Skeletal muscle tissue (tissue), 4 donors: ENCODE results near the gene MAP1S. TPM values are rescaled to one million over a fixed set of nuclear protein-coding genes. Genes with fewer than 3 reads are reported as not detected.

Experiments used
- H3K27ac ChIP-seq: one replicate; pipeline ENCODE4 v1.7.0; 2013; ENCODE audit warnings: mild to moderate bottlenecking, low read depth, low read length, inconsistent platforms
- H3K27me3 ChIP-seq, 3 donors: one replicate each; pipeline ENCODE4 v1.7.0; 2013; ENCODE audit warnings: low read length in 3 of 3; ENCODE audit not compliant: control insufficient read depth in 3 of 3, insufficient read depth in 3 of 3
- H3K36me3 ChIP-seq, 3 donors: one replicate each; pipeline ENCODE4 v1.7.0; 2013; ENCODE audit warnings: low read length in 3 of 3; ENCODE audit not compliant: control insufficient read depth in 3 of 3, insufficient read depth in 3 of 3
- H3K4me1 ChIP-seq, 3 donors: one replicate each; pipeline ENCODE4 v1.7.0; 2013; ENCODE audit warnings: low read length in 3 of 3, mild to moderate bottlenecking in 3 of 3; ENCODE audit not compliant: control insufficient read depth in 3 of 3, insufficient read depth in 3 of 3
- H3K4me3 ChIP-seq, 3 donors: one replicate each; pipeline ENCODE4 v1.7.0; 2013; ENCODE audit warnings: low read length in 3 of 3
- H3K9ac ChIP-seq, 3 donors: one replicate each; pipeline ENCODE4 v1.7.0; 2013; ENCODE audit warnings: low read length in 3 of 3, mild to moderate bottlenecking in 3 of 3, moderate library complexity in 2 of 3, low read depth in 1 of 3
- H3K9me3 ChIP-seq, 3 donors: one replicate each; pipeline ENCODE4 v1.7.0; 2013; ENCODE audit warnings: low read length in 3 of 3; ENCODE audit not compliant: control insufficient read depth in 3 of 3
- total RNA-seq: library from RNA; depleted of rRNA; stranded (reverse); fragments of >200 nt; gene quantifications from one replicate; pipeline ENCODE4 v1.2.3, GENCODE V29; 2014
- donor health status: Osteomylitis.

Gene MAP1S, protein sequence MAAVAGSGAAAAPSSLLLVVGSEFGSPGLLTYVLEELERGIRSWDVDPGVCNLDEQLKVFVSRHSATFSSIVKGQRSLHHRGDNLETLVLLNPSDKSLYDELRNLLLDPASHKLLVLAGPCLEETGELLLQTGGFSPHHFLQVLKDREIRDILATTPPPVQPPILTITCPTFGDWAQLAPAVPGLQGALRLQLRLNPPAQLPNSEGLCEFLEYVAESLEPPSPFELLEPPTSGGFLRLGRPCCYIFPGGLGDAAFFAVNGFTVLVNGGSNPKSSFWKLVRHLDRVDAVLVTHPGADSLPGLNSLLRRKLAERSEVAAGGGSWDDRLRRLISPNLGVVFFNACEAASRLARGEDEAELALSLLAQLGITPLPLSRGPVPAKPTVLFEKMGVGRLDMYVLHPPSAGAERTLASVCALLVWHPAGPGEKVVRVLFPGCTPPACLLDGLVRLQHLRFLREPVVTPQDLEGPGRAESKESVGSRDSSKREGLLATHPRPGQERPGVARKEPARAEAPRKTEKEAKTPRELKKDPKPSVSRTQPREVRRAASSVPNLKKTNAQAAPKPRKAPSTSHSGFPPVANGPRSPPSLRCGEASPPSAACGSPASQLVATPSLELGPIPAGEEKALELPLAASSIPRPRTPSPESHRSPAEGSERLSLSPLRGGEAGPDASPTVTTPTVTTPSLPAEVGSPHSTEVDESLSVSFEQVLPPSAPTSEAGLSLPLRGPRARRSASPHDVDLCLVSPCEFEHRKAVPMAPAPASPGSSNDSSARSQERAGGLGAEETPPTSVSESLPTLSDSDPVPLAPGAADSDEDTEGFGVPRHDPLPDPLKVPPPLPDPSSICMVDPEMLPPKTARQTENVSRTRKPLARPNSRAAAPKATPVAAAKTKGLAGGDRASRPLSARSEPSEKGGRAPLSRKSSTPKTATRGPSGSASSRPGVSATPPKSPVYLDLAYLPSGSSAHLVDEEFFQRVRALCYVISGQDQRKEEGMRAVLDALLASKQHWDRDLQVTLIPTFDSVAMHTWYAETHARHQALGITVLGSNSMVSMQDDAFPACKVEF
- total RNA-seq, result 25.6 TPM

DNA sequence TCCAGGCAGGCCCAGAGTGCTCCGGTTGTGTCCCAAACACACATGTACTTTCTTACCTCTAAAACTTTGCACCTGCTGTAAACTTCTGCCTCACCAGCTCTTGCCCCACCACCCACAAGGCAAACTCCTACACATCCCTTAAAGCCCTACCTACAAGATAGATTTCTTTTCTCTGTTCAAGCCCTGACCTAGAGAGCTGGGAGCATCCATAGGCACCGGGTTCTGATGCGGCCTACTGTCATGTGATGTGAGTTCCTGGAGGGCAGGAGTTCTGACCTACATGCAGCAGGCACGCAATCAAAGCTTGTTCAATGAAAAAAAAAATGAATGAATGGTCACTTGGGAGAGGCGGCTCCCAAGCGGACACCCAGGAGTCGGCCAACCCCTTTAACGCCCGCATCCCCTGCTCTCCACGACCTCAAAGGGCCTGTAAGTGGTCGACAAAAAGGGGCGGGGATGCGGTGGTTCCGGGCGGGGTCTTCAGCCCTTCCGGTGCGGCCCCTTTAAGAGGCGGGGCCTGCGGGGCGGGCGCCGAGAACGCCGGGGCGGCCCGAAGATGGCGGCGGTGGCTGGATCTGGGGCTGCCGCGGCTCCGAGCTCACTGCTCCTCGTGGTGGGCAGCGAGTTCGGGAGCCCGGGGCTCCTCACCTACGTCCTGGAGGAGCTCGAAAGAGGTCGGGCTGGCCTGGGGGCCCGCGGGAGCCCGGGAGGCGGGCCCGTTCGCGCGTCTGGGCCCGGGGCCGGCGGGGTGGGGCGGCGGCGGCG is at the start of gene MAP1S:
Gene MAP1S (plus strand): TSS at position 534 of the 765 bp plus-strand sequence. CDS start 23 bp downstream, at position 557.
- Histone ChIP-seq H3K9me3 (no peaks in the 10 kb centered on the region), H3K27me3 (no peaks in the 10 kb centered on the region), H3K36me3 (peaks cover 5 to 11% (median 7%) of the 10 kb centered on the region in 3 donors), H3K4me1 (peaks cover 24 to 33% (median 28%) of the 10 kb centered on the region in 3 donors), H3K9ac (peak within 1 kb of the TSS; percentile 73 to 83 (median 78)), H3K4me3 (peak within 1 kb of the TSS; percentile 69 to 88 (median 85)), H3K27ac (no peak within 1 kb of the TSS)

DNA sequence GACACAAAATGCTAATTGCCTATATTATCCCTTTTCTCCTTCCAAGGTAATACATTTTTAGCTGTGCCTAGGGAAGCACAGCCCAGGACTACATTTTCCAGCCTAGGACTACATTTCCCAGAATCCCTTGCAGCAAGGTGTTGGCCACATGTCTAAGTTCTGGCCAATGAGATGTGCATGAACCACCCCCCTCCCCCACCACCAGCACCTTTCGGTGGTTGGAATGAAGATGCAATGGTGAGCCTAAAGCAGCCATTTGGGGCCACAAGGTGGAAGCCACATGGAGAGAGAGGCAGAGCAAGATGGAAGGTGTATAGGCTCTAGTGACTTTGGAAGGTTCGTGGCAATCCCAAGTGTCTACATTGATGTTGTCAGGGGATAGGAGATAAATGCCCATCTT is 47.4 kb upstream of the MAP1S start:
- peaks cover 0 to 3% (median 0%) of the 10 kb centered on the region in 3 donors for H3K9me3 ChIP-seq
- H3K27me3 ChIP-seq, result peaks cover 10 to 12% (median 10%) of the 10 kb centered on the region in 3 donors
- H3K4me1 ChIP-seq, result no peaks in the 10 kb centered on the region
- no peak overlapping the region for H3K27ac ChIP-seq
- no peak overlapping the region for H3K9ac ChIP-seq
- H3K36me3 ChIP-seq, result no peaks in the 10 kb centered on the region
- H3K4me3 ChIP-seq, result no peak overlapping the region

DNA sequence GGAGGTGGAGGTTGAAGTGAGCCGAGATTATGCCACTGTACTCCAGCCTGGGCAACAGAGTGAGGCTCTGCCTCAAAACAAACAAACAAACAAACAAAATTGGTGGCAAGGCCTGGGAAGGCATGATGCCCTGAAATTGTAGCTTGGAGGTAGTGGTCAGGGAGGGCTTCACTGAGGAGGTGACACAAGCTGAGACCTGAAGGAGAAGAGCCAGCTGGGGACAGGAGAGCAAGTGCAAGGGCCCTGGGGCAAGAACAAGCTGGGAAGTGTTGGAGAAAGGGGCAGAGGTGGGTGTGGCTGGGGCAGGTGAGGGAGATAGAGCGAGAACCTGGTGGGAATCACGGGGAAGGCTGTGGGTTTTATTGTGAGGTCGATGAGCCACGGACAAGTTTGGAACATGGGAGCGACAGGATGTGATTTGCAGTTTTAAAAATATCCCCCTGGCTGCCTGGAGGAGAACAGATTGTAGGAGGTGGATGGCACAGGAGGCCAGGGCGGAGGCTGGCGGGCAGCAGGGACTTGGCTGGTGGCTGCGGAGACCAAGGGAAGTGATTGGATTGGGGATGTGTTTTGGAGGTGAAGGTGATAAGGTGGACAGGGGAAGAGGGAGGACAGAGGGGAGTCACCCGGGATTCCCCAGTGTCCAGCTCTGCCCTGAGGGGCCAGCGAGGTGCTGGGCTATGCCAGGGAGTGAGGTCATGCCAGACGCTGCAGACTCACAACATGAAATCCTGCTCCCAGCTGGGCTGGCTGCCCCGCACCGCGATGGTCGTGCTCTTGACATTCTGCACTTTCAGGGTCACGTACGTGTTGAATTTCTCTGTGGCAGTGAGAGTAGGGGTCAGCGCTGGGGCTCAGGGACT is 45.1 kb upstream of the MAP1S start:
- H3K27ac ChIP-seq, result no peak overlapping the region

DNA sequence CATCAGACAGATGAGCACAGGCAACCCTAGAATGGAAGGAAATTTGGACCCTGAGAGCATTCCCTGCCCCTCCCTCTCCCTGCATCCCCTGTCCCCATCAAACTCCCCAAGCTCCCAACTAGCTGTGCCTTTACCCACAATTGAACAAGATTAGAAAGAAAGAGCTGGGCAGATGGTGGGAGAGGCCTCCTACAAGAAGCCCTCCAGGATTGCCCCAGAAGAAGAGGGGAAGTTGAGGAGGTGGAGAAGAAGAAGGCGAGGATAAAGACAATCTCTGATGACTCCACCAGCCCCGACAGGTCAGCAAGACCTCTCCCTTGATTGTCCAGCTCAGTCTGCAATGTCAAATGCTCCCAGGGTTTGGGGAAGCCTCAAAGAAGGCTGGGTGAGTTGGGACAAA is 43.0 kb upstream of the MAP1S start:
- H3K9me3 ChIP-seq, result peaks cover 0 to 3% (median 0%) of the 10 kb centered on the region in 3 donors
- peaks cover 16 to 18% (median 16%) of the 10 kb centered on the region in 3 donors for H3K27me3 ChIP-seq

More for the DNA sequence above, 45.1 kb upstream of the MAP1S start:
- no peaks in the 10 kb centered on the region for H3K4me1 ChIP-seq
- H3K9me3 ChIP-seq, result peaks cover 0 to 3% (median 0%) of the 10 kb centered on the region in 3 donors
- H3K27me3 ChIP-seq, result peaks cover 12 to 13% (median 12%) of the 10 kb centered on the region in 3 donors
- no peak overlapping the region for H3K9ac ChIP-seq
- no peak overlapping the region for H3K4me3 ChIP-seq
- no peaks in the 10 kb centered on the region for H3K36me3 ChIP-seq

DNA sequence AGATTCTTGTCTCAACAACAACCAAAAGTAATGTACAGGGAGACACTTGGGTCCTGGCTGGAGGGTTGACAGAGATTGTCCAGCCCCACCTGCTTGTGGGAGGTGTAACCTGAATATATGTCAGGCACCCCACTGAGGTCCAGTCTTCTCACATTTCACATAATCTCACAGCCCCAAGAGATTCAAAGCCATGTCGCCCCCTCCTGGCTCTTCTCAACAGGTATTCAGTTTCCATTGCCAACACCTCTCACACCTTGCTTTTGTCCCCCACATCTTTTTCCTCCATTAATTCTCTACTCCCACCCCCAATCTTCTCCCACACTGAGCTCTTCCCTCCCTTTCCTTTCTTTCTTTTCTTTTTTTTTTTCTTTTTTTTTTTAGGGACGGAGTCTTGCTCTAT is 42.3 kb upstream of the MAP1S start:
- no peaks in the 10 kb centered on the region for H3K36me3 ChIP-seq
- no peak overlapping the region for H3K27ac ChIP-seq
- H3K4me3 ChIP-seq, result no peak overlapping the region
- no peak overlapping the region for H3K9ac ChIP-seq
- no peaks in the 10 kb centered on the region for H3K9me3 ChIP-seq
- peaks cover 16 to 19% (median 18%) of the 10 kb centered on the region in 3 donors for H3K27me3 ChIP-seq
- H3K4me1 ChIP-seq, result peaks cover 6 to 11% (median 8%) of the 10 kb centered on the region in 3 donors

More for the DNA sequence above, 43.0 kb upstream of the MAP1S start:
- Histone ChIP-seq H3K27ac (no peak overlapping the region), H3K36me3 (no peaks in the 10 kb centered on the region), H3K9ac (no peak overlapping the region), H3K4me1 (peaks cover 6 to 11% (median 8%) of the 10 kb centered on the region in 3 donors), H3K4me3 (no peak overlapping the region)

DNA sequence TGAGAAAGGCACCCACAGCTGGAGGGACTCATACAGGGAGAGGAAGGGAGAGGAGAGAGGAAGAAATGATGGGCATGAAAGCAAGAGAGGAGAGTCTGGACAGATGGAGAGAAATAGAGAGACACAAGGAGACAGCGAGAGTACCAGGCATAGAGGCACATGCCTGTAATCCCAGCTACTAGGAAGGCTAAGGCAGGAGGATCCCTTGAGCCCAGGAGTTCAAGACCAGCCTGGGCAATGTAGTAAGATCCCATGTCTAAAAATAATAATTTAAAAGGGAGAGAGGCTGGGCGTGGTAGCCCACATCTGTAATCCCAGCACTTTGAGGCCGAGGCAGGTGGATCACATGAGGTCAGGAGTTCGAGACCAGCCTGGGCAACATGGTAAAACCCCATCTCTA is 40.4 kb upstream of the MAP1S start:
- Histone ChIP-seq H3K4me3 (no peak overlapping the region), H3K9ac (no peak overlapping the region), H3K27me3 (peaks cover 15 to 21% (median 18%) of the 10 kb centered on the region in 3 donors), H3K36me3 (no peaks in the 10 kb centered on the region), H3K27ac (no peak overlapping the region), H3K9me3 (no peaks in the 10 kb centered on the region), H3K4me1 (peaks cover 6 to 11% (median 8%) of the 10 kb centered on the region in 3 donors)

DNA sequence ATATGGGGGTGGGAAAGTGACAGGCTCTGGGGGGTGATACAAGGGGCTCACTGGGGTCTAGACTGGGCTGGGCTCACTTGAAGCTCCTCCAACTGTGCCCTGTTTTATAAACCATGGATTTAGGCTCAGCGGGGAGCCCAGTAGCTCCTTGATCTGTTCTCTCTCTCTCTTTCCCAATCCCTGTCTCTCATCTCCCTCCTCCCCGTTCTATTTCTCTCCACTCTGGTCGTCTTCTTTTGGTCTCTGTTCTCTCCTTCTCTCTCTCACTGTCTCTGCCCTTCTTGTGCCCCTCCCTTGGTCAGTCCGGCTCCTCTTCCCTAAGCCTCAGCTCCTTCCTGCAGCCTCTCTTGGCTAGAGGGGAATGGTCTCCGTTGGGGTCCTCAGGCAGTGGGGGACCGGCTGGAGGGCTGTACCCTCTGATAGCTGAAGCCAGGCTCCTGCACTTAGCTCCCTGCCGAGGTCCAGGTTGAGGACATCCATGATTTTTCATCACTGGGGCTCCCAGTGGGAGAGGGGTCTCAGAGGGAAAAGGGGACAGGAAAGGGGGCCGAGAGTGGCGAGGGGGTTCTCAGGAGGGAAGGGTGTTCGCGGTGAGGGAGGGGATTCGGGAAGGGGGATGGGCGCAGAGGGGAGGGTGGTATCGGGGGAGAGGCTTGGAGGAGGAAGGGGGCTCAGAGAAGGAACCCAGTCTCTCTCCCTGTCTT is 39.6 kb upstream of the MAP1S start:
- no peaks in the 10 kb centered on the region for H3K36me3 ChIP-seq
- no peak overlapping the region for H3K27ac ChIP-seq
- H3K27me3 ChIP-seq, result peaks cover 21 to 26% (median 24%) of the 10 kb centered on the region in 3 donors
- H3K9me3 ChIP-seq, result no peaks in the 10 kb centered on the region
- peak overlapping the region in 2 of 3 donors; percentile 50 to 59 for H3K9ac ChIP-seq
- H3K4me3 ChIP-seq, result peak overlapping the region; percentile 14 to 33 (median 22)
- H3K4me1 ChIP-seq, result peaks cover 6 to 11% (median 8%) of the 10 kb centered on the region in 3 donors

DNA sequence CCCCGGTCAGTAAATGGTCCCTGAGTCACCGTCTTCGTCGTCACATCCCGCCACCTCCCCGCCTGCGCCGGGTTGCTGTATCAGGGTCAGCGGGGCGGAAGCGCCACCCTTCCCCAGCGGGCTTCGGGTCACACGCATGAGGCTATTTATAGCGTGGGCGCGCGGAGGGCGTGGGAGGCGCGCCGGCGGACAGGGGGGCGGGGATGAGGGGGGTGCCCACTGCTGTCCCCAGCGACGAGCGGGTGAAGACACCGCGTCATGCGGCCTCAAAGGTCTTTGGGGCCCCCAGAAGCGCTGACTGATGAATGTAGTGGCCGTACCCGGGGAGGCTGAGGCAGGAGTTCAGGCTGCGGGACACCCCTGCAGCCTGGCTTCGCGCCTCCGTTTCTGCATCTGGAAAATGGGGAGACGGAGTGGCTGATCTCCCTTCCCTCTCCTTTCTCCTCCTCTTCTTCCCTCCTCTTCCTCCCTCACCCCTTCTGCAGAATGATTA is 39.0 kb upstream of the MAP1S start:
- Histone ChIP-seq H3K9me3 (no peaks in the 10 kb centered on the region), H3K27ac (no peak overlapping the region), H3K36me3 (no peaks in the 10 kb centered on the region), H3K4me1 (peaks cover 6 to 11% (median 8%) of the 10 kb centered on the region in 3 donors), H3K4me3 (peak overlapping the region in 2 of 3 donors; percentile 33 to 60), H3K9ac (peak overlapping the region in 1 of 3 donors; percentile 59), H3K27me3 (peaks cover 25 to 29% (median 26%) of the 10 kb centered on the region in 3 donors)
